ENCODE results near the gene IGSF22. TPM values are rescaled to one million over a fixed set of nuclear protein-coding genes. Genes with fewer than 3 reads are reported as not detected.
A peak's percentile ranks its signal among the peaks of the same experiment; 100 is the strongest.

Gene IGSF22
- 1 to 10 TPM; 1.8 to 3.9 (median 2.9) TPM for polyA plus RNA-seq (ENCODE audit: low read depth in 6 of 6)

DNA sequence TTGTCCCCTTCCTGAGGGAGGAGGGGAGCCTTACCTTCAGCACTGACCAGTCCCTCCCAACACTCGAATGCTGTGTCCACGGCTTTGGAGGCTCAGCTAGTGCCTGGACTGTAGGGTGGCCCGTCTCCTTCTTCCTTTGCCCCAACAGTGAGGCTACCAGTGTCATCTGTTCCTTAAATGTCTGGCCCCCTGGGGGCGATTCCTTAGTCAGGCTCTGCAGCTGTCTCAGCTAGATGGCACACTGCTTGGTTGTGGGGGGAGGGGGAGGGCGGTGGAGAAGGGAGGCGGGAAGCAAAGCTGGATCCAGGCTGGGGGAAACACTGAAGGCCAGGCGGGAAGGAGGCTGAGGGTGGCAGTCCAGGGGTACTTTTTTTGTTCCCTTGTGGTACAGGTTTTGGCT, at the start of gene IGSF22:
Gene IGSF22, minus strand, starts transcription at position 149 of the 400 bp plus-strand sequence. CDS start 1,952 bp downstream, outside the sequence.
- H3K36me3 Mint-ChIP-seq: no peaks in the 10 kb centered on the region
- no peaks in the 10 kb centered on the region for H3K9me3 Mint-ChIP-seq
- H3K4me3 Mint-ChIP-seq: no peak within 1 kb of the TSS
- H3K27me3 Mint-ChIP-seq: peaks cover 0 to 8% (median 5%) of the 10 kb centered on the region in 3 donors
- no peak within 1 kb of the TSS for H3K27ac Mint-ChIP-seq
- H3K4me1 Mint-ChIP-seq: peaks cover 22 to 26% (median 24%) of the 10 kb centered on the region in 3 donors
- DNase-seq: no peak
- no peak for ATAC-seq (ENCODE audit: low read depth in 2 of 2)

GRCh38 chr11:18774801-18775200, 48.8 kb upstream of the IGSF22 start:
- no peak for ATAC-seq (ENCODE audit: low read depth in 2 of 2)
- no peaks in the 10 kb centered on the region for H3K36me3 Mint-ChIP-seq
- peaks cover 20 to 38% (median 27%) of the 10 kb centered on the region in 3 donors for H3K27me3 Mint-ChIP-seq
- DNase-seq: no peak
- peak overlapping the region in 1 of 6 donors; percentile 10 for H3K27ac Mint-ChIP-seq
- H3K9me3 Mint-ChIP-seq: no peaks in the 10 kb centered on the region
- no peak overlapping the region for H3K4me3 Mint-ChIP-seq
- peaks cover 0 to 2% (median 0%) of the 10 kb centered on the region in 3 donors for H3K4me1 Mint-ChIP-seq

DNA sequence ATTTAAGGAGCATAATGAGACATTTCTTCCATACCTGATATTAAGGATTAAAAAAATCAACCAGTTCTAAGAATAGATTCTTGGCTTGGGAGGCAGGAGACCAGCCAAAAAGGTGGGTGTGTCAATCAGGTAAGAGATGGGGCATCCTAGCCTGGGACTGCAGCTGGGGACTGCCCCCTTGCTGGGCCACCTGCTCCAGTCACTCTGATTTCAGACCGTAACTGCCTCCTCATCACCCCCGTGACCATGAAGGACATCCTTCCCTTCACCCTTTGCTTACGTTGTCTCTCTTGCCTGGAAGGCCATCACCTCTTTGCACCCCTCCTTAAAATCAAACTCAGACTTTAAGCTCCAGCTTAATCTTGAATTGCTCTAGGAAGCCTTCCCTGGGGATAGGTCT, 47.7 kb upstream of the IGSF22 start:
- Mint-ChIP-seq H3K27me3 (peaks cover 20 to 38% (median 27%) of the 10 kb centered on the region in 3 donors), H3K4me3 (no peak overlapping the region), H3K4me1 (peaks cover 0 to 2% (median 0%) of the 10 kb centered on the region in 3 donors), H3K36me3 (no peaks in the 10 kb centered on the region), H3K27ac (no peak overlapping the region), H3K9me3 (no peaks in the 10 kb centered on the region)
- ATAC-seq (ENCODE audit: low read depth in 2 of 2) (no peak), DNase-seq (no peak)

- Mint-ChIP-seq H3K9me3 (no peaks in the 10 kb centered on the region), H3K4me3 (no peak overlapping the region), H3K36me3 (no peaks in the 10 kb centered on the region), H3K27ac (no peak overlapping the region), H3K27me3 (peaks cover 20 to 38% (median 27%) of the 10 kb centered on the region in 3 donors), H3K4me1 (peaks cover 0 to 2% (median 0%) of the 10 kb centered on the region in 3 donors)
- DNase-seq (no peak), ATAC-seq (ENCODE audit: low read depth in 2 of 2) (no peak)
These were observed 47.1 kb upstream of the IGSF22 start for GRCh38 chr11:18773104-18773503.

GRCh38 chr11:18772211-18772610, 46.2 kb upstream of the IGSF22 start:
- Mint-ChIP-seq H3K4me3 (no peak overlapping the region), H3K9me3 (no peaks in the 10 kb centered on the region), H3K36me3 (no peaks in the 10 kb centered on the region), H3K27me3 (peaks cover 17 to 38% (median 27%) of the 10 kb centered on the region in 3 donors), H3K27ac (no peak overlapping the region), H3K4me1 (peaks cover 0 to 2% (median 0%) of the 10 kb centered on the region in 3 donors)
- ATAC-seq (ENCODE audit: low read depth in 2 of 2) (no peak), DNase-seq (no peak)

DNA sequence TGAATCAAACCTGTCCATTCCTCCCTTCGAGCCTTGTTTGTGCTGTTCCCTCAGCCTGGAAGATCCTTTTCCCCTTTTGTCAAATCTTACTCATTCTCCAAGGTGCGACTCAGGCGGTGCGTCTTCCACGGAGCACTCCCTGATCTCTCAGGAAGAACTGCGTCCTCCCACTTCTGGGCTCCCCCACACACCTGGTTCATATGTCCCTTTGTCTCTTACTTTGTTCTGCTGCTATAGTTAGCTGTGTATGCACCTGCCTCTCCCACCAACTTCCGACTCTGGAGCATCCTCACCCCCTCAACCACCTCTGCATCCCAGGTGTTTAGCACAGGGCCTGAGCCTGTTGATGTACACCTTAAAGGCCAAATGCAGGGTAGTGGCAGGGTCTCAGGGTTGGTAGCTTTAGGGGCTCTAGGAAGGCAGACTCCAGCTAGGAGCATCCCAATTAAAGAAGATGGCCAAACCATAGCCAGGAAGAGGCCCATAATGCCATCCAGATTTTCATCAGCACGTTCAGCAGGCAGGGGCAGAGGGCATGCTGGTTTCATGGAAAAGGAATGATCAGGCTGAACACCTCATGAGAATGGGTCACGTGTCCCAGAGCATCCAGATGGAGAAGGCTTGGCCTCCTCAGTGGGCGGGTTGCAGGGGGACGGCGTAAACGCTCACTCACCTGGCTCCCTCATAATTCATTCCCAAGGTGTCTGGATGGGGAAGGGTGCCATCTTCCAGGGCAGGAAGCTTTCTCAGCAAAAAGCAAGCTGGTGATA, 45.5 kb upstream of the IGSF22 start:
- DNase-seq: no peak
- no peaks in the 10 kb centered on the region for H3K9me3 Mint-ChIP-seq
- H3K27ac Mint-ChIP-seq: no peak overlapping the region
- no peaks in the 10 kb centered on the region for H3K36me3 Mint-ChIP-seq
- no peak for ATAC-seq (ENCODE audit: low read depth in 2 of 2)
- H3K27me3 Mint-ChIP-seq: peaks cover 17 to 38% (median 27%) of the 10 kb centered on the region in 3 donors
- H3K4me3 Mint-ChIP-seq: no peak overlapping the region
- peaks cover 0 to 2% (median 0%) of the 10 kb centered on the region in 3 donors for H3K4me1 Mint-ChIP-seq

- Mint-ChIP-seq H3K36me3 (no peaks in the 10 kb centered on the region), H3K27ac (no peak overlapping the region), H3K9me3 (no peaks in the 10 kb centered on the region), H3K27me3 (peaks cover 11 to 38% (median 27%) of the 10 kb centered on the region in 3 donors), H3K4me1 (peaks cover 0 to 2% (median 0%) of the 10 kb centered on the region in 3 donors), H3K4me3 (no peak overlapping the region)
- no peak for DNase-seq
- ATAC-seq (ENCODE audit: low read depth in 2 of 2): no peak
These were observed 44.6 kb upstream of the IGSF22 start for GRCh38 chr11:18770479-18771125.

DNA sequence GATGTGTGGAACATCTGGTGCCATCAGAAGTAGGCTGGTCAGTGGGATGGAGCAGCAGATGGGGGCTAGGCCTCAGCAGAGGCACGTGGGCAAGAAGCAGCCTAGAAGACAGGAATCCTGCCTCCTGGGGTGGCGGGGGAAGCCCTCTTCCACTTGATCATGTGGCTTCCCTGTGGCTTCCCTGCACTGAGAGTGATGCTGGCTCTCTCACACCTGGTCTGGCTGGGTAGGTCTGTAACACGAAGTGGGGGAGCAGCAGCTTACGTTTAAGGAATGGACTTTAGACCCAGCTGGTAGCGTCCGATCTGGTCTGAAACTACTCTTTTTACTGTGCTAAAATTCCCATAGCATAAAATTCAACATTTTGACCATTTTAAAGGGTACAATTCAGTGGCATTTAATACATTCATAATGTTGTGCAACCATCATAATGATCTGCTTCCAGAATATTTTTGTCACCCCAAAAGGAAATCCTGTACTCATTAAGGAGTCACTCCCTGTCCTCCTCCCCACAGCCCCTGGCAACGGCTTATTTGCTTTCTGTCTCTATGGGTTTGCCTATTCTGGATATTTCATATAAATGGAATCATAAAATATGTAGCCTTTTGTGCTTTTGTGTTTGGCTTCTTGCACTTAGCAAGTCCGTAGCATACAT, 43.9 kb upstream of the IGSF22 start:
- no peaks in the 10 kb centered on the region for H3K4me1 Mint-ChIP-seq
- no peak overlapping the region for H3K4me3 Mint-ChIP-seq
- peaks cover 11 to 39% (median 27%) of the 10 kb centered on the region in 3 donors for H3K27me3 Mint-ChIP-seq
- DNase-seq: no peak
- H3K9me3 Mint-ChIP-seq: no peaks in the 10 kb centered on the region
- H3K27ac Mint-ChIP-seq: peak overlapping the region in 2 of 6 donors; percentile 69 to 80
- H3K36me3 Mint-ChIP-seq: no peaks in the 10 kb centered on the region
- no peak for ATAC-seq (ENCODE audit: low read depth in 2 of 2)

DNA sequence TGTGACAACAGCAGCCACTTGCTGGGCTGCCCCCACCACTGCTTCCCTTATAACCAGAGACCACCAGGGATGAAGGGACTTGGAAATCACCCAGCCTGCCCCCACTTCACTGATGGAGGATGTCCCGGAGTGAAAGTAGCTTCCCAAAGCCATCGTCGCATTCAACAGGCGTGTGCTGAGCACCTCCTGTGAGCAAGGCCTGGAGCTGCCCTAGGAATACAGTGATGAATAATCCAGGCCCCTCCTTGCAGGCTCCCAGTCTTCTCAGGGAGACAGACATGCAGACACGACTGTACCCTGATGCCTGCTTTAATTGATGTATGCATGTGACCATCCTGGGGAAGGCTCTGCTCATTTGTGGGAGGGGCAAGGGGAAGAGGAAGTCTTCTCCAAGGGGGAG, 43.0 kb upstream of the IGSF22 start:
- H3K9me3 Mint-ChIP-seq: no peaks in the 10 kb centered on the region
- no peaks in the 10 kb centered on the region for H3K4me1 Mint-ChIP-seq
- no peak overlapping the region for H3K4me3 Mint-ChIP-seq
- peaks cover 11 to 33% (median 27%) of the 10 kb centered on the region in 3 donors for H3K27me3 Mint-ChIP-seq
- DNase-seq (no peak), ATAC-seq (ENCODE audit: low read depth in 2 of 2) (no peak)
- no peak overlapping the region for H3K27ac Mint-ChIP-seq
- H3K36me3 Mint-ChIP-seq: no peaks in the 10 kb centered on the region

DNA sequence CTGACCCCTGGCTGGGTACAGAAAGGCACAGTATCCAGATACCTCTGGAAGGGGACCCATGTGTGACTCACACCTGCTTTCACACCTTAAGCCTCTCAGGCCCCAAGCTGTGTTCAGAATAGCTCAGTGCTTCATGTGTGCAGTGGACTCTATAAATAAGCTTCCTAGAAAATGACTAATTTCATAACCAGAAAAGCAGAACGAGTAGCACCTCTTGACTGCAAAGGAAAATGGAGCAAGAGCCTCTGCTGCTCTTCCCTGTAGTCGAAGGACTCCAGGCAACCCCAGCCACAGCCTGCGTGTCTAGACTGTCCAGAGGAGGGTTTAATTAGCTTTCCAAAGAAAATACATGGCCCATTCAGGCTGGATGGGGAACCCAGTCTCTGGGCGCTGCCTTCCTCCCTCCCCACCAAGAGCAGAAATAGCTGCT, 42.5 kb upstream of the IGSF22 start:
- DNase-seq (no peak), ATAC-seq (ENCODE audit: low read depth in 2 of 2) (no peak)
- H3K9me3 Mint-ChIP-seq: no peaks in the 10 kb centered on the region
- no peaks in the 10 kb centered on the region for H3K4me1 Mint-ChIP-seq
- no peak overlapping the region for H3K4me3 Mint-ChIP-seq
- H3K27me3 Mint-ChIP-seq: peaks cover 6 to 33% (median 27%) of the 10 kb centered on the region in 3 donors
- H3K27ac Mint-ChIP-seq: no peak overlapping the region
- no peaks in the 10 kb centered on the region for H3K36me3 Mint-ChIP-seq

DNA sequence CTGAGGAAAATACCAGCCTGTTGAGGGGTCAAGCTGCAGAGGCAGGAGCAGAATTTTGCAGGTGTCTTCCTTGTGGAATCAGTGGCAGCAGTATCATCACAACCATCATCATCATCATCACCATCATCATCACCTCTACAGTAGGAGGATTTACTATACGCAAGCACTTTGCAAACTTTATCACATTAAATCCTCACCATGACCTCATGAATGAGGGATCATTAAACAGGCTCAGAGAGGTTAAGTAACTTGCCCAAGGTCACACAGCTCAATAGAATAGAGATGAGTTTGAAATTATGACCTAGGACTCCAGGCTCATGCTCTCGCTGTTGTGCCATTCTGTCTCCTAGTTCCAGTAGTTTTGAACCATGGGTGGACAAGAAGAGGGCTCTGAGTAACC, 40.0 kb upstream of the IGSF22 start:
- ATAC-seq (ENCODE audit: low read depth in 2 of 2) (no peak), DNase-seq (no peak)
- peaks cover under 1 to 13% (median 6%) of the 10 kb centered on the region in 3 donors for H3K27me3 Mint-ChIP-seq
- H3K27ac Mint-ChIP-seq: no peak overlapping the region
- H3K4me3 Mint-ChIP-seq: no peak overlapping the region
- no peaks in the 10 kb centered on the region for H3K9me3 Mint-ChIP-seq
- no peaks in the 10 kb centered on the region for H3K4me1 Mint-ChIP-seq
- no peaks in the 10 kb centered on the region for H3K36me3 Mint-ChIP-seq

DNA sequence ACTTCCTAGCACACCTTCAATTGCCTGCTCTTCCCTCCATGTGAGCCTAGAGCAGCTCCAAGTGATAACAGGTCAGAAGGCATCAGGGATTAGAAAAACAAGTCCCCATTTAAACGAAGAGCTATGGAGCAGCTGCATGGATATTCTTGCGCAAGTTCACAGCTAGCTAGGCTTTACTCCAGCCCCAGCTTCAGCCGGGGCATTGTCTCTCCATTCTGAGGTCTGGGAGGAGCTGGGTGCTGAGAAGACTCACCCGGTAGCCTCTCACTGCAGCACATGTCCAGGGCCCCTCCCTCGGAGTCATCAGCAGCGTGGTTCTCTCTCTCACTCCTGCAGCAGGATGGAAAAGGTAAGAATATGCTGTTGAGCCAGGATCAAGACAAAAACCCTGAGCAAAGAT, 39.6 kb upstream of the IGSF22 start:
- H3K4me1 Mint-ChIP-seq: no peaks in the 10 kb centered on the region
- peaks cover 0 to 11% (median 2%) of the 10 kb centered on the region in 3 donors for H3K27me3 Mint-ChIP-seq
- H3K36me3 Mint-ChIP-seq: no peaks in the 10 kb centered on the region
- peak overlapping the region in 3 of 6 donors; percentile 8 to 63 (median 37) for H3K27ac Mint-ChIP-seq
- DNase-seq (no peak), ATAC-seq (ENCODE audit: low read depth in 2 of 2) (no peak)
- H3K4me3 Mint-ChIP-seq: no peak overlapping the region
- no peaks in the 10 kb centered on the region for H3K9me3 Mint-ChIP-seq

DNA sequence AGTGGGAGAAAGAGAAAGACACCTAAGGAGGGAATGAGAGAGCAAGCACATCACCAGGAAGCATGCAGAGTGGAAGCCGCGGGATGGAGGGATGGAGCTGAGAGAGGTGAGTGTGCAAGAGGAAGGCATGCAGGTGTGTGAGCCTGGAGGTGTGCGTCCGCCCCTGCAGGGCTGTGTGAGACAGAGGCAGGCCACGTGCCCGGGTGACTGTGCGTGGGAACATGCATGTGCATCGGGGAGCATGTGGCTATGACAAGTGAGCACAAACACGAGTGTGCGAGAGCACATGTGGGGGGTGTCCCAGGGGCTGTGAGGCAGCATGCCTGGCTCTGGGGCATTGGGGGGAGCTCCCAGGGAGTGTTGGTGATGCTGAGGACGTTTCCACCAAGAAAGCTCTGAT, 35.8 kb upstream of the IGSF22 start:
- ATAC-seq (ENCODE audit: low read depth in 2 of 2): no peak
- Mint-ChIP-seq H3K9me3 (no peaks in the 10 kb centered on the region), H3K27ac (no peak overlapping the region), H3K4me3 (no peak overlapping the region), H3K36me3 (no peaks in the 10 kb centered on the region), H3K27me3 (peaks cover 0 to 19% (median 0%) of the 10 kb centered on the region in 3 donors), H3K4me1 (no peaks in the 10 kb centered on the region)
- DNase-seq: no peak

Data from naive B cell (primary cell).